ENCODE data around the gene LRCH1. TPM values are rescaled to one million over a fixed set of nuclear protein-coding genes. Genes with fewer than 3 reads are reported as not detected.
A peak's percentile ranks its signal among the peaks of the same experiment; 100 is the strongest.

The LRCH1 gene
- total RNA-seq, 4 donors from 2014 or later, result 17.2 to 25.7 (median 21.9) TPM

- Histone ChIP-seq H3K36me3 (no peaks in the 10 kb centered on the region), H3K4me3 (no peak overlapping the region), H3K9me3 (no peaks in the 10 kb centered on the region), H3K27me3 (no peaks in the 10 kb centered on the region), H3K4me1 (peaks cover 0 to 36% (median 16%) of the 10 kb centered on the region in 4 donors), H3K27ac (peak overlapping the region in 2 of 4 donors; percentile 27 to 30)
- TF ChIP-seq POLR2A (IDR thresholded peaks at IDR 0.05) (no peak), EP300 (IDR thresholded peaks at IDR 0.05) (no peak), CTCF (IDR thresholded peaks at IDR 0.05) (no peak)
- no peak for DNase-seq (ENCODE audit: low spot score in 2 of 2)
- WGBS, 2 donors, result 67 to 73% methylated on average over 7 of the region's 7 CpGs
Observed at GRCh38 chr13:46571909-46572595, 19.1 kb downstream of the LRCH1 start.

GRCh38 chr13:46572752-46573431, 19.9 kb downstream of the LRCH1 start:
- WGBS, 2 donors, result 89 to 96% methylated on average over 6 of the region's 6 CpGs

GRCh38 chr13:46575301-46575771, 22.4 kb downstream of the LRCH1 start:
- Histone ChIP-seq H3K4me1 (peaks cover 0 to 66% (median 28%) of the 10 kb centered on the region in 4 donors), H3K27ac (peak overlapping the region in 1 of 4 donors; percentile 31), H3K9me3 (no peaks in the 10 kb centered on the region), H3K27me3 (no peaks in the 10 kb centered on the region), H3K36me3 (no peaks in the 10 kb centered on the region), H3K4me3 (no peak overlapping the region)
- TF ChIP-seq CTCF (IDR thresholded peaks at IDR 0.05), result no peak
- TF ChIP-seq POLR2A (IDR thresholded peaks at IDR 0.05), result no peak
- TF ChIP-seq EP300 (IDR thresholded peaks at IDR 0.05), result no peak
- WGBS, 2 donors, result 65 to 68% methylated on average over 3 of the region's 3 CpGs
- DNase-seq (ENCODE audit: low spot score in 2 of 2), result no peak

More at GRCh38 chr13:46572752-46573431, 19.9 kb downstream of the LRCH1 start:
- Histone ChIP-seq H3K27ac (no peak overlapping the region), H3K27me3 (no peaks in the 10 kb centered on the region), H3K4me1 (peaks cover 0 to 44% (median 20%) of the 10 kb centered on the region in 4 donors), H3K9me3 (no peaks in the 10 kb centered on the region), H3K4me3 (no peak overlapping the region), H3K36me3 (no peaks in the 10 kb centered on the region)
- DNase-seq (ENCODE audit: low spot score in 2 of 2), result no peak
- no peak for TF ChIP-seq CTCF (IDR thresholded peaks at IDR 0.05)
- no peak for TF ChIP-seq EP300 (IDR thresholded peaks at IDR 0.05)
- no peak for TF ChIP-seq POLR2A (IDR thresholded peaks at IDR 0.05)

GRCh38 chr13:46575818-46576221, 22.9 kb downstream of the LRCH1 start:
- Histone ChIP-seq H3K27ac (peak overlapping the region in 2 of 4 donors; percentile 31 to 38), H3K36me3 (no peaks in the 10 kb centered on the region), H3K4me1 (peaks cover 0 to 70% (median 33%) of the 10 kb centered on the region in 4 donors), H3K9me3 (no peaks in the 10 kb centered on the region), H3K27me3 (no peaks in the 10 kb centered on the region), H3K4me3 (no peak overlapping the region)
- DNase-seq (ENCODE audit: low spot score in 2 of 2), result no peak
- peak in 1 of 2 donors; percentile 22 for TF ChIP-seq EP300 (IDR thresholded peaks at IDR 0.05)
- TF ChIP-seq POLR2A (IDR thresholded peaks at IDR 0.05), result no peak
- WGBS, 2 donors, result 14 to 22% methylated on average over 5 of the region's 5 CpGs

GRCh38 chr13:46576762-46577161, 23.8 kb downstream of the LRCH1 start:
- 78 to 88% methylated on average over 5 of the region's 5 CpGs for WGBS, 2 donors
- Histone ChIP-seq H3K4me1 (peaks cover 0 to 73% (median 33%) of the 10 kb centered on the region in 4 donors), H3K36me3 (no peaks in the 10 kb centered on the region), H3K9me3 (no peaks in the 10 kb centered on the region), H3K27ac (no peak overlapping the region), H3K4me3 (no peak overlapping the region), H3K27me3 (no peaks in the 10 kb centered on the region)
- DNase-seq (ENCODE audit: low spot score in 2 of 2), result no peak
- TF ChIP-seq EP300 (IDR thresholded peaks at IDR 0.05), result no peak
- TF ChIP-seq POLR2A (IDR thresholded peaks at IDR 0.05), result no peak
